Measurements from ENCODE around the gene HIVEP1.
A peak's percentile ranks its signal among the peaks of the same experiment; 100 is the strongest.

The HIVEP1 gene

DNA sequence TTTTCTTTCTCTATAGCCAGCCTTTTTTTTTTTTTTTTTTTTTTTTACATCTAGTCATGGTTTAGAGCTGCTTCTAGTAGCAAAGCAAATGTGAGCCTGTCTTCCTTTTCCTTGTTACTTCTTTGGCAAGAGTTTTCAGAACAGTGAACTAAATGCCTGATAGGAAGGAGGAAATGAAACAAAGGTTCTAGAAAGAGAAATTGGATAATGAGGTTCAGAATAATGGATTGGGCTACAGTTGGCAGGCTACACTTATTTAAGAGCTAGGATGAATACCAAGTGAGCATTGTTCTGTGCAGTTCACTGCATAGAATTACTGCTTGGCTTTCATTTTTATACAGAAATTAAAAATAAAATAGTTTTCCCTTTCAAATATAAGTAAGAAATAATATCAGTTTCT, 78.6 kb downstream of the HIVEP1 start:
- no peak for DNase-seq (ENCODE audit: low read depth)
- TF ChIP-seq, protein P1, sequence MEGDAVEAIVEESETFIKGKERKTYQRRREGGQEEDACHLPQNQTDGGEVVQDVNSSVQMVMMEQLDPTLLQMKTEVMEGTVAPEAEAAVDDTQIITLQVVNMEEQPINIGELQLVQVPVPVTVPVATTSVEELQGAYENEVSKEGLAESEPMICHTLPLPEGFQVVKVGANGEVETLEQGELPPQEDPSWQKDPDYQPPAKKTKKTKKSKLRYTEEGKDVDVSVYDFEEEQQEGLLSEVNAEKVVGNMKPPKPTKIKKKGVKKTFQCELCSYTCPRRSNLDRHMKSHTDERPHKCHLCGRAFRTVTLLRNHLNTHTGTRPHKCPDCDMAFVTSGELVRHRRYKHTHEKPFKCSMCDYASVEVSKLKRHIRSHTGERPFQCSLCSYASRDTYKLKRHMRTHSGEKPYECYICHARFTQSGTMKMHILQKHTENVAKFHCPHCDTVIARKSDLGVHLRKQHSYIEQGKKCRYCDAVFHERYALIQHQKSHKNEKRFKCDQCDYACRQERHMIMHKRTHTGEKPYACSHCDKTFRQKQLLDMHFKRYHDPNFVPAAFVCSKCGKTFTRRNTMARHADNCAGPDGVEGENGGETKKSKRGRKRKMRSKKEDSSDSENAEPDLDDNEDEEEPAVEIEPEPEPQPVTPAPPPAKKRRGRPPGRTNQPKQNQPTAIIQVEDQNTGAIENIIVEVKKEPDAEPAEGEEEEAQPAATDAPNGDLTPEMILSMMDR (conservative IDR thresholded peaks at IDR 0.05; ENCODE audit: low read length): no peak
- H3K4me3 ChIP-seq (ENCODE audit: low read length): no peak overlapping the region

DNA sequence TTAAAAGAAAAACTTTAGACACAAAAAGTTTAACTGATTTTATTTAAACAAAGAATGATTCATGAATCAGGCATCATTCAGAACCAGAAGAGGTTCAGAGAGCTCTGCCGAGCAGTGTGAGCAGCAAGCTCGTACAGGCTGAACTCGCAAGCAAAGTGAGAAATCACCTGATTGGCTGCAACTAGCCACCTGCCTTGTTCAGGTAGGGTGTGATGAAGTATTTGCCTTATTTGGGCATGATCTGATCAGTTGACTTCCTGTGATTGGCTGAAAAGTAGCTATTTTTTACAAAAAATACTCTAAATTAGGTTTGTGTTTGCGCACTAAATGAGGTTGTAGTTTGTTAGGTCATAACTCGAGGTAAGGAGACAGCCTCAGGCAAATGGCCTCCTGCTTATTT, 80.7 kb downstream of the HIVEP1 start:
- no peak overlapping the region for H3K4me3 ChIP-seq (ENCODE audit: low read length)

DNA sequence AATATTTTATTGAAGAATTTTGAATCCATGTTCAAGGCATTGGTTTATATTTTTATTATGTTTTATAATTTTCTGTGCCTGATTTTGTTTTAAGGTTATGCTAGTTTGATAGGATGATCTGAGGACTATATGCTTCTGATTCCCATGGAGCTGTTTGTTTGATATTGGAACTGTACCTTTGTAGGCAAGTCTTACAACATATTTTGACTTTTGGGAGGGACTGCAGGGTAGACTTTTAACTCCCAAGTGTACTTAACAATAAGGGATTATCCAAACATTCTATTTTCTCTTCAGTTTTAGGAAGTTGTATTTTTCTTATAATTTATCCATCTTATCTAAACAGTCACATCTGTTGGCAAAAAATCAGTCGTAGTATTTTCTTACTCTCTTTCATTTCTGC, 82.6 kb downstream of the HIVEP1 start:
- DNase-seq (ENCODE audit: low read depth): no peak
- no peak overlapping the region for H3K4me3 ChIP-seq (ENCODE audit: low read length)
- TF ChIP-seq, protein P1 (conservative IDR thresholded peaks at IDR 0.05; ENCODE audit: low read length): no peak

More for the DNA sequence above, 80.7 kb downstream of the HIVEP1 start:
- TF ChIP-seq, protein P1 (conservative IDR thresholded peaks at IDR 0.05; ENCODE audit: low read length): no peak
- no peak for DNase-seq (ENCODE audit: low read depth)

DNA sequence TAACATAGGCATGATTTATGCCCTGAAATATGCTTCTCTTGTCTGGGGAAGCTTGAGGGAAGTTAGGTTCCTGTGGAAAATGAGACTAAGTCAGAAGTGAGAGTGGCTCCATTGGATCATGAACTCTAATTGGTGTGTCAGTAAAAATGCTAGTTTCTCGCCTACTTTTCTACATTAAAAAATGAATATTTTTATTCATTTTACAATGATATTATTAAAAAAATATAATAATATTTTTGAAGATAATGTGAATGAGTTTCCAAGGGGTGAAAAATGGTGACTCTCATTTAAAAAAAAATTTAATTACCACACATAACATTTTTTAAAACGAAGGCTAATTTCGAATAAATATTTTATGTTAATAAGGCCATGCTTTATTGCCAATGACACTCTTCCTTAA, 84.2 kb downstream of the HIVEP1 start:
- no peak for DNase-seq (ENCODE audit: low read depth)
- no peak overlapping the region for H3K4me3 ChIP-seq (ENCODE audit: low read length)
- TF ChIP-seq, protein P1 (conservative IDR thresholded peaks at IDR 0.05; ENCODE audit: low read length): no peak

DNA sequence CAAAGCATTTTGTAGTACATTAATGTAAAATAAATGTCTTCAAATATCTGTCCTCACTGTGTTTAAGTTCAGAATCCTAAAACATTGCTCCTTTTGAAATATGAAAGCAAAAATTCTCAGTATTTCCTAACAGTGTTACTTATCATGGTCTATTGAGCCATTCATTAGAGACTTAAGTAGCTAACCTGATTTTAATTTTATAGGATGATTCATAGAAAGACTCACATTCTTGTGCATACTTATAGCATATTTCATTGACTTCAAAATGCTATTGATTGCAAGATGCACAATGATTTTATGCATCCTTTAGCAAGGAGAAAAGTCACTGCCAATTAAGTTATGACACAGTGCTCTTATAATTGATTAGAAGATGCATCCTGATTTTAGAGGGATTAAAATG, 85.7 kb downstream of the HIVEP1 start:
- peak; percentile 60 for DNase-seq (ENCODE audit: low read depth)
- TF ChIP-seq, protein P1 (conservative IDR thresholded peaks at IDR 0.05; ENCODE audit: low read length): no peak
- H3K4me3 ChIP-seq (ENCODE audit: low read length): no peak overlapping the region

DNA sequence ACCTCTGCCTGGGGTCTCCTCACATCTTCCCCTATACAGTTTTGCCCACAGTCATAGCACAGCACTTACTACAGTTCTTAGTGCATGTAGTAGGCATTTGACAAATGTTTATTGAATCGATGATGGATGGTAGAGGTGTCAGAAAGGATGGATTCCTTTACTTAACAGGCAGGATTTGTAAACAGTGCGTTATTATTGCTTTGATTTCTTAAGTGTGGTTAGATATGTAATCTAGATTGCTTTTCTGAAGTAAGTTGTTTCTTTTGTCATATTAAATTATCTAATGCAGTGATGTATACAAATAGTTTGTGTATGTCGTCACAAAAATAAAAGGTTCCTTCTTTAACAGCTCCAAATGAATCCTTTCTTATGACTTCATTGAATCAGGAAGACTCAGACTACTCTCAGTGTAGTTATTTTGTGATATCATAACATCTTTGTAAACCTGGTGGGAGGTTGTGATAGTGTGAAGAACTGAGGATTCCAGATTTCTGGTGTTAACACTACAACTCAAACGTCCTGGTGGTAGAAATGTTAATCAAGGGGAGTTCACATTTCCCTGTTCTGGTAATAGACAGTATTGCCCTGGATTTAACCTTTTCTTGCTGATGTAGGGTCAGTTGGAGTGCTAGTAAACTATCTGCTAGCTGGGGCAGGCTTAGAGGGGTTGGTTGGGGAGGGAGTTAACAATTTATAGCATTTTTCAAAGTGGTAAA, 87.7 kb downstream of the HIVEP1 start:
- H3K4me3 ChIP-seq (ENCODE audit: low read length): no peak overlapping the region
- DNase-seq (ENCODE audit: low read depth): no peak
- TF ChIP-seq, protein P1 (conservative IDR thresholded peaks at IDR 0.05; ENCODE audit: low read length): no peak

DNA sequence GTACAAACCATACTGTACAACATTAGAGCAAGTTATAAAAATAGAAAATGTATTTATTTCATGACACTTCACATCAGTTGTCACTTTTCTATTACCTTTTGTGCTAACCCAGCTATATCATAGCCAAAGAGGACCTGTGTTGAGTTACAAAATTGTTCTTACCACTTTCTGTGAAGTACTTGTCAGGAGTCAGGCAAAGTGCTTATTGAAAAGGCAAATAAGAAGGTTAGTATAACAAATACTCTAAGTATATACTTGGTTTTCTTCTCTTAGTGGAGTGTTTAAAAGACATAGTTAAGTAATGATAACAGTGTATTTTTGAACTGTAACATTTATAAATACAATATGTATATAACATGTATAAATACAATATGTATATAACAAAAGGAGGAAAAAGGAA, 88.9 kb downstream of the HIVEP1 start:
- no peak for DNase-seq (ENCODE audit: low read depth)
- TF ChIP-seq, protein P1 (conservative IDR thresholded peaks at IDR 0.05; ENCODE audit: low read length): no peak

More for the DNA sequence above, 88.9 kb downstream of the HIVEP1 start:
- H3K4me3 ChIP-seq (ENCODE audit: low read length): no peak overlapping the region
